ENCODE results near the gene TIGD6.

Gene TIGD6

GRCh38 chr5:150023136-150023535 lies 22.7 kb upstream of the TIGD6 start:
- no peak for TF ChIP-seq CTCF (IDR thresholded peaks at IDR 0.05)

- TF ChIP-seq CTCF (IDR thresholded peaks at IDR 0.05) = no peak
Observed at GRCh38 chr5:150022681-150023080, 22.2 kb upstream of the TIGD6 start.

GRCh38 chr5:150022158-150022531 lies 21.7 kb upstream of the TIGD6 start:
- TF ChIP-seq CTCF (IDR thresholded peaks at IDR 0.05) = no peak

- TF ChIP-seq CTCF (IDR thresholded peaks at IDR 0.05) = no peak
Observed at GRCh38 chr5:150021491-150022157, 21.2 kb upstream of the TIGD6 start.

- no peak for TF ChIP-seq CTCF (IDR thresholded peaks at IDR 0.05)
Observed at GRCh38 chr5:150020249-150020648, 19.8 kb upstream of the TIGD6 start.

- no peak for TF ChIP-seq CTCF (IDR thresholded peaks at IDR 0.05)
Observed at GRCh38 chr5:150017226-150018005, 17.0 kb upstream of the TIGD6 start.

GRCh38 chr5:150016537-150016936 lies 16.1 kb upstream of the TIGD6 start:
- TF ChIP-seq CTCF (IDR thresholded peaks at IDR 0.05) = no peak

All from LNCAP (cell line).